T-helper 9 cell (primary cell): ENCODE results near the gene KIAA2012.

Experiments used
- DNase-seq: peaks from one replicate; pipeline ENCODE4 v3.0.0-alpha.2; 2020

Gene KIAA2012

GRCh38 chr2:202088777-202089176, 15.7 kb downstream of the KIAA2012 start:
- no peak for DNase-seq

- DNase-seq, result no peak
Measured at GRCh38 chr2:202090530-202090929, 17.5 kb downstream of the KIAA2012 start.

- no peak for DNase-seq
Measured at GRCh38 chr2:202091476-202091875, 18.4 kb downstream of the KIAA2012 start.

- DNase-seq, result no peak
Measured at GRCh38 chr2:202094426-202094986, 21.5 kb downstream of the KIAA2012 start.

- no peak for DNase-seq
Measured at GRCh38 chr2:202095235-202095634, 22.2 kb downstream of the KIAA2012 start.

- DNase-seq, result no peak
Measured at GRCh38 chr2:202096736-202097135, 23.7 kb downstream of the KIAA2012 start.

- DNase-seq, result no peak
Measured at GRCh38 chr2:202098291-202098690, 25.2 kb downstream of the KIAA2012 start.

- no peak for DNase-seq
Measured at GRCh38 chr2:202099515-202099914, 26.5 kb downstream of the KIAA2012 start.

- DNase-seq, result no peak
Measured at GRCh38 chr2:202100176-202100575, 27.1 kb downstream of the KIAA2012 start.

- DNase-seq, result no peak
Measured at GRCh38 chr2:202101026-202101579, 28.0 kb downstream of the KIAA2012 start.

GRCh38 chr2:202102425-202103000, 29.5 kb downstream of the KIAA2012 start:
- no peak for DNase-seq

- DNase-seq, result no peak
Measured at GRCh38 chr2:202104286-202104870, 31.3 kb downstream of the KIAA2012 start.

- DNase-seq, result no peak
Measured at GRCh38 chr2:202105025-202105424, 32.0 kb downstream of the KIAA2012 start.

- no peak for DNase-seq
Measured at GRCh38 chr2:202108345-202108744, 35.3 kb downstream of the KIAA2012 start.

GRCh38 chr2:202109139-202109736, 36.2 kb downstream of the KIAA2012 start:
- DNase-seq, result no peak

GRCh38 chr2:202109737-202110184, 36.7 kb downstream of the KIAA2012 start:
- no peak for DNase-seq

GRCh38 chr2:202110491-202110890, 37.4 kb downstream of the KIAA2012 start:
- no peak for DNase-seq

GRCh38 chr2:202112041-202112440, 39.0 kb downstream of the KIAA2012 start:
- DNase-seq, result no peak

- DNase-seq, result no peak
Measured at GRCh38 chr2:202113571-202114142, 40.6 kb downstream of the KIAA2012 start.

GRCh38 chr2:202114291-202114690, 41.2 kb downstream of the KIAA2012 start:
- DNase-seq, result no peak

- DNase-seq, result no peak
Measured at GRCh38 chr2:202114795-202115194, 41.7 kb downstream of the KIAA2012 start.

- no peak for DNase-seq
Measured at GRCh38 chr2:202115479-202115971, 42.5 kb downstream of the KIAA2012 start.

GRCh38 chr2:202116691-202117090, 43.6 kb downstream of the KIAA2012 start:
- DNase-seq, result no peak
